T-helper 1 cell treated with Interleukin-12 subunit alpha and Interleukin-12 subunit beta and Interleukin-4 antibody, amounts not matched to agents 30 μg/mL and 1 μg/mL, for 36 hours (primary cell): ENCODE data around the gene FMN1.

ENCODE experiments used
- H3K27ac Mint-ChIP-seq: one replicate; pipeline ENCODE4 v1.8.0; 2021; ENCODE audit warnings: mild to moderate bottlenecking, mixed read lengths
- H3K27me3 Mint-ChIP-seq: one replicate; pipeline ENCODE4 v1.8.0; 2021; ENCODE audit warnings: low read depth, mixed read lengths
- H3K36me3 Mint-ChIP-seq: one replicate; pipeline ENCODE4 v1.8.0; 2021; ENCODE audit warnings: low read depth, mixed read lengths
- H3K4me1 Mint-ChIP-seq: one replicate; pipeline ENCODE4 v1.8.0; 2021; ENCODE audit warnings: low read depth, mixed read lengths
- H3K4me3 Mint-ChIP-seq: one replicate; pipeline ENCODE4 v1.8.0; 2021; ENCODE audit warnings: mild to moderate bottlenecking, moderate library complexity, mixed read lengths
- H3K9me3 Mint-ChIP-seq: one replicate; pipeline ENCODE4 v1.8.0; 2021; ENCODE audit warnings: mixed read lengths

FMN1 gene

GRCh38 chr15:32807331-32807730 lies 387.2 kb downstream of the FMN1 start:
- Mint-ChIP-seq H3K4me1 (peaks cover 3% of the 10 kb centered on the region), H3K4me3 (no peak overlapping the region), H3K27me3 (peaks cover 18% of the 10 kb centered on the region), H3K27ac (no peak overlapping the region), H3K9me3 (peaks cover 5% of the 10 kb centered on the region), H3K36me3 (no peaks in the 10 kb centered on the region)

- peaks cover 21% of the 10 kb centered on the region for H3K27me3 Mint-ChIP-seq
- H3K4me1 Mint-ChIP-seq, result peaks cover 3% of the 10 kb centered on the region
- H3K4me3 Mint-ChIP-seq, result no peak overlapping the region
- no peak overlapping the region for H3K27ac Mint-ChIP-seq
- H3K9me3 Mint-ChIP-seq, result peaks cover 5% of the 10 kb centered on the region
- H3K36me3 Mint-ChIP-seq, result no peaks in the 10 kb centered on the region
Observed at GRCh38 chr15:32803631-32804030, 390.9 kb downstream of the FMN1 start.

- H3K9me3 Mint-ChIP-seq, result peaks cover 5% of the 10 kb centered on the region
- no peaks in the 10 kb centered on the region for H3K36me3 Mint-ChIP-seq
- no peak overlapping the region for H3K4me3 Mint-ChIP-seq
- H3K4me1 Mint-ChIP-seq, result peaks cover 3% of the 10 kb centered on the region
- H3K27ac Mint-ChIP-seq, result no peak overlapping the region
- peaks cover 17% of the 10 kb centered on the region for H3K27me3 Mint-ChIP-seq
Observed at GRCh38 chr15:32802286-32802936, 392.1 kb downstream of the FMN1 start.

GRCh38 chr15:32799936-32800535 lies 394.5 kb downstream of the FMN1 start:
- H3K9me3 Mint-ChIP-seq, result peaks cover 5% of the 10 kb centered on the region
- peaks cover 3% of the 10 kb centered on the region for H3K4me1 Mint-ChIP-seq
- no peak overlapping the region for H3K27ac Mint-ChIP-seq
- peaks cover 17% of the 10 kb centered on the region for H3K27me3 Mint-ChIP-seq
- no peak overlapping the region for H3K4me3 Mint-ChIP-seq
- no peaks in the 10 kb centered on the region for H3K36me3 Mint-ChIP-seq

DNA sequence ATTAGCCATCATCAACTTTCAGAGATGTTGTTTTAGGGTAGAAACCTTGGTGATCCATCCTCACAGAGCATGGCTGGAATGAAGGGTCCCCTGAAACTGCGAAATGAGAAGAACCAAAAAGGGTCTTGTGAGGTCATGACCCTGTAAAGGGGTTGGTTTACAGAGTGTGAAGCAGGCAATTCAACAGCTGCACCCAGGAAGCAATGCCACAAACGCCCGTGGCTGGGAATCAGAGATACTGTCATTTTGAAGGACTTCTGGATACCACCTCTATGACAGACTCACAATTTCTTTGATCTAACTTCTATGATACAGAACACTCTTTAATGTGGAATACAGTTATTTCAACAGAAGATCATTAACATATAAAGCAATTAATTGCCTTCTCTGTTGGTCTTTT lies 397.7 kb downstream of the FMN1 start:
- H3K27me3 Mint-ChIP-seq, result no peaks in the 10 kb centered on the region
- no peaks in the 10 kb centered on the region for H3K9me3 Mint-ChIP-seq
- H3K4me3 Mint-ChIP-seq, result no peak overlapping the region
- no peaks in the 10 kb centered on the region for H3K36me3 Mint-ChIP-seq
- no peak overlapping the region for H3K27ac Mint-ChIP-seq
- no peaks in the 10 kb centered on the region for H3K4me1 Mint-ChIP-seq

DNA sequence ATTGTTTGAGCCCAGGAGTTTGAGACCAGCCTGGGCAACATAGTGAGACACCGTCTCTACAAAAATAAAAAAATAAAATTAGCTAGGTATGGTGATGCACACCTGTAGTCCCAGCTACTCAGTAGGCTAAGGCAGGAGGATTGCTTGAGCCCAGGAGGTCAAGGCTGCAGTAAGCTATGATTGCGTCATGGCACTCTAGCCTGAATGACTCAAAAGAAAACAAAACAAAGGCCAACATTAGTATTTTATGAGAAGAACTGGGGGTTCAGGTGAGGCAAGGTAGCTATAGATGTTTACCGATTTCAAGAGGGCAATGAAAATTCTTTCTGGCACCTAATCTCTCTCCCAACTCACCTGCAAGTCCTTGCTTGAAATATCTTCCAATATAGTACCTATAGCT lies 399.5 kb downstream of the FMN1 start:
- Mint-ChIP-seq H3K9me3 (no peaks in the 10 kb centered on the region), H3K36me3 (no peaks in the 10 kb centered on the region), H3K27ac (no peak overlapping the region), H3K4me1 (no peaks in the 10 kb centered on the region), H3K27me3 (no peaks in the 10 kb centered on the region), H3K4me3 (no peak overlapping the region)

GRCh38 chr15:32792436-32792835 lies 402.1 kb downstream of the FMN1 start:
- no peak overlapping the region for H3K27ac Mint-ChIP-seq
- H3K4me1 Mint-ChIP-seq, result no peaks in the 10 kb centered on the region
- H3K9me3 Mint-ChIP-seq, result no peaks in the 10 kb centered on the region
- H3K36me3 Mint-ChIP-seq, result no peaks in the 10 kb centered on the region
- H3K27me3 Mint-ChIP-seq, result no peaks in the 10 kb centered on the region
- no peak overlapping the region for H3K4me3 Mint-ChIP-seq

DNA sequence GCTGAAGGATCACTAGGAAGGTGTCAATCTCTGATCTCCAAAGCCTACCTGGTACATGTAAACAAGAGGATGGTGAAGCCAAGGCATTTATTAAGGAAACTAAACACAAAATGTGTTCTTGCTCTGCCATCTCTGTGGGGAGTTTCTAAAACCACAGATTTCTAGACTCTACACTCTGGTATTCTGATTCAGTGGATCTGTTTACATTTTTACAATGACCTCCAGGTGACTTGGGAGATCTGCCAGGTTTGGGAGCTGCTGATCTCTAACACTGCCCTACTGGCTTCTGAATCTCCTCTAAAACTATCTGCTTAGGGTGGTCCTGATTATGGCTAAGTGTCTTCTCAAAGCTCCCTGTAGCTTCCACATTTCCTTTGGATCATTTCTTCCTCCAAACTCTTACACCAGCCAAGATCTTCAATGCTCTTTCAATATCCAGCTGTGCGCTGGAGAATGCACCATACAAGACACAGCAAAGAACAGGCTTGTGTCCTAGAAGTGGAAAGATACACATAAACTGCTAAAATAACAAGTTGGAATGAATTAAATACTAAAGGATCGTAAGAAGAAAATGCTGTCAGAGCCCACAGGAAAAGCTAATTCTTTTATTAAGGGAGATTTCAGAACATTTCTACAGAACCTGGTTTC lies 404.0 kb downstream of the FMN1 start:
- Mint-ChIP-seq H3K27ac (no peak overlapping the region), H3K9me3 (no peaks in the 10 kb centered on the region), H3K27me3 (no peaks in the 10 kb centered on the region), H3K36me3 (no peaks in the 10 kb centered on the region), H3K4me3 (no peak overlapping the region), H3K4me1 (no peaks in the 10 kb centered on the region)

GRCh38 chr15:32787949-32788348 lies 406.6 kb downstream of the FMN1 start:
- Mint-ChIP-seq H3K27ac (no peak overlapping the region), H3K4me1 (no peaks in the 10 kb centered on the region), H3K9me3 (no peaks in the 10 kb centered on the region), H3K4me3 (no peak overlapping the region), H3K27me3 (no peaks in the 10 kb centered on the region), H3K36me3 (no peaks in the 10 kb centered on the region)

DNA sequence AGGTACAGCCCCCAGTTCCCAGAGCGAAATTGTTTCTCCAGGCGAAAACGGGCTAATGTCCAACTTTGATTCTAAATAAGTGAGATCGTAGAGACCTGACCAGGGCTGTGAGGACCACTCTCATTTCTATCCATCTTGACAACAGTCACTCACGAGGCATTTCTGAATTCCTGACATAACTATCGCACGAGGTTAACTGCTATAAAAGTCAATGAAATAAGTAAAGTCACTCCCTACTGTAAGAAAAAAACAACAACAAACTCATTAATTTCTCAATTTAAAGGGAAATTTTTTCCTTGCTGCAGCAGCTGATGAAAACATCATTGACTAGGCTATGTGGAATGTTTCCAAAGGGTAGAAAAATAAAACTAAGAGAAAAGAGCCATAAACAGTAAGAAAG lies 407.6 kb downstream of the FMN1 start:
- no peak overlapping the region for H3K4me3 Mint-ChIP-seq
- no peaks in the 10 kb centered on the region for H3K36me3 Mint-ChIP-seq
- H3K4me1 Mint-ChIP-seq, result no peaks in the 10 kb centered on the region
- no peaks in the 10 kb centered on the region for H3K9me3 Mint-ChIP-seq
- no peak overlapping the region for H3K27ac Mint-ChIP-seq
- H3K27me3 Mint-ChIP-seq, result peaks cover 1% of the 10 kb centered on the region

- Mint-ChIP-seq H3K36me3 (no peaks in the 10 kb centered on the region), H3K27ac (no peak overlapping the region), H3K4me1 (no peaks in the 10 kb centered on the region), H3K9me3 (no peaks in the 10 kb centered on the region), H3K4me3 (no peak overlapping the region), H3K27me3 (peaks cover 4% of the 10 kb centered on the region)
Observed at GRCh38 chr15:32784581-32784980, 409.9 kb downstream of the FMN1 start.

DNA sequence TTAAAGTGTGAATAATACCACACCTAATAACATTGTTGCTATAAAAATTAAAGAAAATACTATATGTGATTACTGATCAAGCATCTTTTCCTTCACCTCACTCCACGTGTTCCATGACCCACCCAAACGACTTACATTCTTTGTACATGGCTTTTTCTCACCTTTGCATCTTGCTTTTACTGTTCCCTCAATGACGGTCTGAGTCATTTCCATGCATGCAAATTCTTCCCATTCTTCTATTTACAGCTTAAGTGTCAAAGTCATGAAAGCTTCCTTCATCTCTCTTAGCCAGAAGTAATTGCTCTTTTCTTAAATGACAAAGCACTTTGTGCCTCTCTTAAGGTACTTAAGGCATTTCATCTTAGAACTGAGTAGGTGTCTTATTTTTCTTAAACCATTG lies 412.7 kb downstream of the FMN1 start:
- no peak overlapping the region for H3K4me3 Mint-ChIP-seq
- H3K4me1 Mint-ChIP-seq, result no peaks in the 10 kb centered on the region
- H3K27ac Mint-ChIP-seq, result no peak overlapping the region
- no peaks in the 10 kb centered on the region for H3K9me3 Mint-ChIP-seq
- peaks cover 4% of the 10 kb centered on the region for H3K27me3 Mint-ChIP-seq
- H3K36me3 Mint-ChIP-seq, result no peaks in the 10 kb centered on the region

DNA sequence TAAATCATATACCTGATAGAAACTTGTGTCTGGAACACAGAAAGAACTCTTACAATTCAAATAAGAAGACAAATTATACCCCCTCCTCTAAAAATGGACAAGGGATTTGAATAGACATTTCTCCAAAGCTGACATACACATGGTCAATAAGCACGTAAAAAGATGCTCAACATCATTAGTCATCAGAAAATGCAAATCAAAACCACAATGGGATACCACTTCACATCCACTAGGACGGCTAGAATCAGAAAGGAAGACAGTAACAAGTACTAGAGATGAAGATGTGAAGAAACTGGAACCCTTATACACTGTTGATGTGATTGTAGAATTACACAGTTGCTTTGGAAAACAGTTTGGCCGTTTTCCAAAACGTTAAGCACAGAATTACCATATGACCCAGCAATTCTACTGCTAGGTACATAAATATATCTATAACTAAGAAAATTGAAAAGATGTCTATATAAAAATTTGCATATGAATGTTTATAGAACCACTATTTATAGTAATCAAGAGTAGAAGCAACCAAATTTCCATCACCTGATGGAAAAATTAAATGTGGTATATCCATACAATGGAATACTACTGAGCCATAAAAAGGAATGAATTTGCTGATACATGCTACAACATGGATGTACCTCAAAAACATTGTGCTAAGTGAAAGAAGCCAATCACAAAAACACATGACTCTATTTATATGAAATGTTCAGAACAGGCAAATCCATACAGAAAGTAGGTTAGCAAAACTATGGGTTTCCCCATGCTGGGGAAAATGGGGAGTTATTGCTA lies 415.9 kb downstream of the FMN1 start:
- Mint-ChIP-seq H3K27ac (no peak overlapping the region), H3K27me3 (peaks cover 9% of the 10 kb centered on the region), H3K4me1 (no peaks in the 10 kb centered on the region), H3K36me3 (no peaks in the 10 kb centered on the region), H3K9me3 (no peaks in the 10 kb centered on the region), H3K4me3 (no peak overlapping the region)

GRCh38 chr15:32775103-32775502 lies 419.4 kb downstream of the FMN1 start:
- Mint-ChIP-seq H3K36me3 (no peaks in the 10 kb centered on the region), H3K27ac (no peak overlapping the region), H3K4me3 (no peak overlapping the region), H3K9me3 (no peaks in the 10 kb centered on the region), H3K4me1 (no peaks in the 10 kb centered on the region), H3K27me3 (peaks cover 5% of the 10 kb centered on the region)

DNA sequence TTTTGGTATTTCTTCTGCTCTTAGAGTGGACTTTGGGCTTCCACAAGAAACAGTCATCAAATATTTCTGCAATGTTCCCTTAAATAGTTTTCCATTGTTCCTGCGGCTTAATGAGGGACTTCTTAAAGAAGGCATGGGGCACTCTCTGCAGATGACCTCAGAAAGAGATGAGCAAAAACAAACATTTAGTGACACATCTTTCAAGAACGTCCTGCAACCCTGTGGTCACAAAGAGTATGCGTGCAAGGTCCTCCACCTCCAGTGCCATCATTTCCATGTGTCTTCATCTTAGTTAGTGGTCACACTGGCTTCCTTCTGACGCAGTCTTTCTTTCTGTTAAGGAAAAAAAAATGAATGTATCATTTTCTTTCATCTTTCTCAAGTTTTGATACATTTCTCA lies 420.5 kb downstream of the FMN1 start:
- no peak overlapping the region for H3K27ac Mint-ChIP-seq
- no peak overlapping the region for H3K4me3 Mint-ChIP-seq
- H3K9me3 Mint-ChIP-seq, result no peaks in the 10 kb centered on the region
- H3K27me3 Mint-ChIP-seq, result peaks cover 5% of the 10 kb centered on the region
- H3K4me1 Mint-ChIP-seq, result no peaks in the 10 kb centered on the region
- H3K36me3 Mint-ChIP-seq, result no peaks in the 10 kb centered on the region
